Liver (tissue), 9 donors: ENCODE measurements around the gene NEB. TPM values are rescaled to one million over a fixed set of nuclear protein-coding genes. Genes with fewer than 3 reads are reported as not detected.

Experiments
- DNase-seq: peaks from one replicate; pipeline ENCODE4 v3.0.0-alpha.2; 2017; ENCODE audit warnings: low spot score
- H3K27ac ChIP-seq, 2 donors: one replicate each; pipeline ENCODE4 v1.7.0; 2013; ENCODE audit warnings: inconsistent platforms in 2 of 2, low read length in 2 of 2, control low read depth in 1 of 2, low read depth in 1 of 2, mild to moderate bottlenecking in 1 of 2
- H3K27me3 ChIP-seq, 4 donors: one replicate each; pipeline versions ENCODE4 v1.6.1 to v1.7.0; 2013; ENCODE audit warnings: low read length in 3 of 4, inconsistent platforms in 1 of 4, mild to moderate bottlenecking in 1 of 4, moderate library complexity in 1 of 4; ENCODE audit not compliant: control insufficient read depth in 4 of 4, insufficient read depth in 4 of 4
- H3K36me3 ChIP-seq, 4 donors: one replicate each; pipeline versions ENCODE4 v1.6.1 to v1.7.0; 2013; ENCODE audit warnings: low read length in 3 of 4, mild to moderate bottlenecking in 3 of 4, low read depth in 1 of 4, moderate library complexity in 1 of 4; ENCODE audit not compliant: control insufficient read depth in 4 of 4, insufficient read depth in 3 of 4
- H3K4me1 ChIP-seq, 4 donors: one replicate each; pipeline versions ENCODE4 v1.6.1 to v1.7.0; 2013; ENCODE audit warnings: low read length in 3 of 4, mild to moderate bottlenecking in 3 of 4, moderate library complexity in 1 of 4; ENCODE audit not compliant: control insufficient read depth in 4 of 4, insufficient read depth in 4 of 4
- H3K4me3 ChIP-seq, 3 donors: one replicate each; pipeline versions ENCODE4 v1.6.1 to v1.7.0; 2013; ENCODE audit warnings: low read length in 3 of 3, control low read depth in 1 of 3, low read depth in 1 of 3, mild to moderate bottlenecking in 1 of 3
- H3K9ac ChIP-seq, 2 donors: one replicate each; pipeline ENCODE4 v1.7.0; 2013; ENCODE audit warnings: low read length in 2 of 2, mild to moderate bottlenecking in 2 of 2, moderate library complexity in 2 of 2, control low read depth in 1 of 2, low read depth in 1 of 2
- H3K9me3 ChIP-seq, 4 donors: one replicate each; pipeline versions ENCODE4 v1.6.1 to v1.7.0; 2013; ENCODE audit warnings: low read length in 3 of 4; ENCODE audit not compliant: control insufficient read depth in 4 of 4
- ATF3 ChIP-seq: IDR thresholded peaks from 2 replicates; pipeline ENCODE4 v1.6.1; 2016; ENCODE audit warnings: antibody characterized with exemption
- EGR1 ChIP-seq, 2 donors: IDR thresholded peaks; 2 replicates each; pipeline ENCODE4 v1.6.1; 2016 to 2018; ENCODE audit warnings: antibody characterized with exemption in 2 of 2, low read depth in 2 of 2
- FOXA1 ChIP-seq: IDR thresholded peaks from 2 replicates; pipeline ENCODE4 v1.6.1; 2016; ENCODE audit warnings: antibody characterized with exemption
- FOXA2 ChIP-seq: IDR thresholded peaks from 2 replicates; pipeline ENCODE4 v1.6.1; 2016; ENCODE audit warnings: antibody characterized with exemption
- GABPA ChIP-seq, 2 donors: IDR thresholded peaks in 1 of 2; conservative IDR thresholded peaks in 1 of 2; 2 replicates each; pipeline ENCODE4 v1.6.1; 2016; ENCODE audit warnings: antibody characterized with exemption in 2 of 2, mild to moderate bottlenecking in 1 of 2, moderate library complexity in 1 of 2
- HNF4A ChIP-seq, 2 donors: conservative IDR thresholded peaks; 2 replicates each; pipeline ENCODE4 v1.6.1; 2016; ENCODE audit warnings: antibody characterized with exemption in 2 of 2, mild to moderate bottlenecking in 2 of 2
- HNF4G ChIP-seq: IDR thresholded peaks from 2 replicates; pipeline ENCODE4 v1.6.1; 2016; ENCODE audit warnings: antibody characterized with exemption
- JUND ChIP-seq, 2 donors: IDR thresholded peaks; 2 replicates each; pipeline ENCODE4 v1.6.1; 2016; ENCODE audit warnings: antibody characterized with exemption in 2 of 2
- MAX ChIP-seq: IDR thresholded peaks from 2 replicates; pipeline ENCODE4 v1.6.1; 2016; ENCODE audit warnings: antibody characterized with exemption
- NR2F2 ChIP-seq: IDR thresholded peaks from 2 replicates; pipeline ENCODE4 v1.6.1; 2016; ENCODE audit warnings: antibody characterized with exemption
- RAD21 ChIP-seq, 2 donors: IDR thresholded peaks; 2 replicates each; pipeline ENCODE4 v1.6.1; 2016; ENCODE audit warnings: antibody characterized with exemption in 2 of 2, mild to moderate bottlenecking in 2 of 2
- RXRA ChIP-seq, 2 donors: IDR thresholded peaks; 2 replicates each; pipeline ENCODE4 v1.6.1; 2017 to 2018; ENCODE audit warnings: antibody characterized with exemption in 2 of 2, mild to moderate bottlenecking in 1 of 2
- SP1 ChIP-seq: IDR thresholded peaks from 2 replicates; pipeline ENCODE4 v1.6.1; 2018; ENCODE audit warnings: antibody characterized with exemption, mild to moderate bottlenecking
- TAF1 ChIP-seq: conservative IDR thresholded peaks from 2 replicates; pipeline ENCODE4 v1.6.1; 2016; ENCODE audit warnings: antibody characterized with exemption, mild to moderate bottlenecking
- YY1 ChIP-seq: IDR thresholded peaks from 2 replicates; pipeline ENCODE4 v1.6.1; 2016; ENCODE audit warnings: antibody characterized with exemption, mild to moderate bottlenecking
- ZBTB33 ChIP-seq: IDR thresholded peaks from 2 replicates; pipeline ENCODE4 v1.6.1; 2016; ENCODE audit warnings: antibody characterized with exemption
- WGBS: extraction: QIAGEN DNeasy Blood & Tissue Kit; methylation state at CpG from one replicate; pipeline ENCODE4 v1.1.7; 2013; 5-methylcytosine and 5-hydroxymethylcytosine counted together
- polyA plus RNA-seq, 2 donors: library from polyadenylated mRNA; stranded (reverse) in 1 of 2; unstranded in 1 of 2; fragments of 200-250 nt in 1 of 2; fragments of >200 nt in 1 of 2; fragmentation: Nextera tagmentation in 1 of 2; extraction: Ambion mirVana in 1 of 2; gene quantifications; one replicate each; pipeline versions ENCODE4 v1.2.1 to v1.2.3, GENCODE V29; 2013 to 2015
- total RNA-seq, 2 donors: library from RNA; depleted of rRNA; stranded (reverse); fragments of >200 nt; gene quantifications; one replicate each; pipeline ENCODE4 v1.2.3, GENCODE V29; 2014
- TF ChIP-seq, protein P1 (sequence below): IDR thresholded peaks from 2 replicates; pipeline ENCODE4 v1.6.1; 2016; ENCODE audit warnings: antibody characterized with exemption, mild to moderate bottlenecking
- TF ChIP-seq, protein P2 (sequence below): fragments of 150-350 bp; IDR thresholded peaks from 2 replicates; pipeline ENCODE4 v1.5.1; 2017; ENCODE audit warnings: improper control_type of control experiment, low read depth, low read length; ENCODE audit not compliant: missing input control
- donor health status: healthy.
- donor health status: healthy.
- donor health status: healthy.
- donor health status: healthy.
- donor health status: healthy.

Gene NEB
- total and polyA plus RNA-seq, 4 donors = 0.28 to 6.4 (median 2.7) TPM

GRCh38 chr2:151727593-151728552 is 6.4 kb downstream of the NEB start:
- no peak overlapping the region for H3K9ac ChIP-seq
- H3K27ac ChIP-seq = no peak overlapping the region
- no peaks in the 10 kb centered on the region for H3K36me3 ChIP-seq
- no peak for DNase-seq
- no peaks in the 10 kb centered on the region for H3K27me3 ChIP-seq
- WGBS = 66% methylated on average over 10 of the region's 10 CpGs
- H3K9me3 ChIP-seq = no peaks in the 10 kb centered on the region
- no peak for TF ChIP-seq FOXA2
- TF ChIP-seq ZBTB33 = no peak
- TF ChIP-seq RAD21 (IDR thresholded peaks at IDR 0.05) = no peak
- no peak for TF ChIP-seq RXRA (IDR thresholded peaks at IDR 0.05)
- no peak for TF ChIP-seq NR2F2
- no peak for TF ChIP-seq TAF1
- TF ChIP-seq HNF4A (conservative IDR thresholded peaks at IDR 0.05) = no peak
- no peak for TF ChIP-seq FOXA1
- TF ChIP-seq JUND (IDR thresholded peaks at IDR 0.05) = no peak
- no peak for TF ChIP-seq YY1
- H3K4me3 ChIP-seq = no peak overlapping the region
- no peaks in the 10 kb centered on the region for H3K4me1 ChIP-seq

DNA sequence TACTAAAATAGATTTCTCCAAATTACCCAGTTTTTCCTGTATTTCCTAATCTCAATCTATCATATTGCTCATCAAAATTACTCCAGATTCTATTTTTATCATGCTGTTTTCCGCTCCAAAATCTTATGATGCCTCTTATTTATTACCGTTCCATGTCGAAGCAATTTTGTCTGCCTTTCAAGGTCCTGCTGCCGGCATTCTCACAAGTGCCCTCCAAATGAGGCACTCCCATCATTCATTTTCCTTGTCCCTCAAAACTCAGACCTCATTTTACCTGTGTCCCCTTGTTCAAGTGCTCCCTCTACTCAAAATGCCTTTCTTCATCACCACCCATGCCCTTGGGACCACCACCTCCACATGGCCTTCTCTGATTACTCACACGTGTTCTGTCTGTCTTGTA is 13.1 kb downstream of the NEB start:
- H3K27me3 ChIP-seq = no peaks in the 10 kb centered on the region
- no peak overlapping the region for H3K9ac ChIP-seq
- H3K36me3 ChIP-seq = no peaks in the 10 kb centered on the region
- DNase-seq = no peak
- no peak for TF ChIP-seq JUND (IDR thresholded peaks at IDR 0.05)
- TF ChIP-seq MAX = no peak
- no peak for TF ChIP-seq ZBTB33
- no peak for TF ChIP-seq EGR1 (IDR thresholded peaks at IDR 0.05; ENCODE audit: low read depth in 2 of 2)
- TF ChIP-seq SP1 = no peak
- TF ChIP-seq NR2F2 = no peak
- no peak for TF ChIP-seq YY1
- no peak for TF ChIP-seq TAF1
- TF ChIP-seq RAD21 (IDR thresholded peaks at IDR 0.05) = no peak
- TF ChIP-seq GABPA (IDR thresholded peaks at IDR 0.05 in 1 of 2, conservative IDR thresholded peaks at IDR 0.05 in 1 of 2) = no peak
- no peak for TF ChIP-seq HNF4A (conservative IDR thresholded peaks at IDR 0.05)
- TF ChIP-seq HNF4G = no peak
- no peak for TF ChIP-seq RXRA (IDR thresholded peaks at IDR 0.05)
- TF ChIP-seq ATF3 = no peak
- TF ChIP-seq FOXA1 = no peak
- TF ChIP-seq, protein P1, sequence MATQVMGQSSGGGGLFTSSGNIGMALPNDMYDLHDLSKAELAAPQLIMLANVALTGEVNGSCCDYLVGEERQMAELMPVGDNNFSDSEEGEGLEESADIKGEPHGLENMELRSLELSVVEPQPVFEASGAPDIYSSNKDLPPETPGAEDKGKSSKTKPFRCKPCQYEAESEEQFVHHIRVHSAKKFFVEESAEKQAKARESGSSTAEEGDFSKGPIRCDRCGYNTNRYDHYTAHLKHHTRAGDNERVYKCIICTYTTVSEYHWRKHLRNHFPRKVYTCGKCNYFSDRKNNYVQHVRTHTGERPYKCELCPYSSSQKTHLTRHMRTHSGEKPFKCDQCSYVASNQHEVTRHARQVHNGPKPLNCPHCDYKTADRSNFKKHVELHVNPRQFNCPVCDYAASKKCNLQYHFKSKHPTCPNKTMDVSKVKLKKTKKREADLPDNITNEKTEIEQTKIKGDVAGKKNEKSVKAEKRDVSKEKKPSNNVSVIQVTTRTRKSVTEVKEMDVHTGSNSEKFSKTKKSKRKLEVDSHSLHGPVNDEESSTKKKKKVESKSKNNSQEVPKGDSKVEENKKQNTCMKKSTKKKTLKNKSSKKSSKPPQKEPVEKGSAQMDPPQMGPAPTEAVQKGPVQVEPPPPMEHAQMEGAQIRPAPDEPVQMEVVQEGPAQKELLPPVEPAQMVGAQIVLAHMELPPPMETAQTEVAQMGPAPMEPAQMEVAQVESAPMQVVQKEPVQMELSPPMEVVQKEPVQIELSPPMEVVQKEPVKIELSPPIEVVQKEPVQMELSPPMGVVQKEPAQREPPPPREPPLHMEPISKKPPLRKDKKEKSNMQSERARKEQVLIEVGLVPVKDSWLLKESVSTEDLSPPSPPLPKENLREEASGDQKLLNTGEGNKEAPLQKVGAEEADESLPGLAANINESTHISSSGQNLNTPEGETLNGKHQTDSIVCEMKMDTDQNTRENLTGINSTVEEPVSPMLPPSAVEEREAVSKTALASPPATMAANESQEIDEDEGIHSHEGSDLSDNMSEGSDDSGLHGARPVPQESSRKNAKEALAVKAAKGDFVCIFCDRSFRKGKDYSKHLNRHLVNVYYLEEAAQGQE = no peak
- TF ChIP-seq, protein P2, sequence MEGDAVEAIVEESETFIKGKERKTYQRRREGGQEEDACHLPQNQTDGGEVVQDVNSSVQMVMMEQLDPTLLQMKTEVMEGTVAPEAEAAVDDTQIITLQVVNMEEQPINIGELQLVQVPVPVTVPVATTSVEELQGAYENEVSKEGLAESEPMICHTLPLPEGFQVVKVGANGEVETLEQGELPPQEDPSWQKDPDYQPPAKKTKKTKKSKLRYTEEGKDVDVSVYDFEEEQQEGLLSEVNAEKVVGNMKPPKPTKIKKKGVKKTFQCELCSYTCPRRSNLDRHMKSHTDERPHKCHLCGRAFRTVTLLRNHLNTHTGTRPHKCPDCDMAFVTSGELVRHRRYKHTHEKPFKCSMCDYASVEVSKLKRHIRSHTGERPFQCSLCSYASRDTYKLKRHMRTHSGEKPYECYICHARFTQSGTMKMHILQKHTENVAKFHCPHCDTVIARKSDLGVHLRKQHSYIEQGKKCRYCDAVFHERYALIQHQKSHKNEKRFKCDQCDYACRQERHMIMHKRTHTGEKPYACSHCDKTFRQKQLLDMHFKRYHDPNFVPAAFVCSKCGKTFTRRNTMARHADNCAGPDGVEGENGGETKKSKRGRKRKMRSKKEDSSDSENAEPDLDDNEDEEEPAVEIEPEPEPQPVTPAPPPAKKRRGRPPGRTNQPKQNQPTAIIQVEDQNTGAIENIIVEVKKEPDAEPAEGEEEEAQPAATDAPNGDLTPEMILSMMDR = no peak
- no peak for TF ChIP-seq FOXA2
- no peaks in the 10 kb centered on the region for H3K4me1 ChIP-seq
- 91% methylated on average over 5 of the region's 5 CpGs for WGBS
- no peak overlapping the region for H3K4me3 ChIP-seq
- H3K27ac ChIP-seq = no peak overlapping the region
- H3K9me3 ChIP-seq = no peaks in the 10 kb centered on the region
